Esophagus muscularis mucosa (tissue), 4 donors: ENCODE results near the gene INSM1.

Experiments used
- CTCF ChIP-seq, 3 experiments: fragments of 200-600 bp in 2 of 3; fragments of 450-650 bp in 1 of 3; sonication (generic) in 2 of 3; IDR thresholded peaks; one replicate each; pipeline ENCODE4 v1.5.1; 2017 to 2019; ENCODE audit warnings: antibody characterized with exemption in 3 of 3, mild to moderate bottlenecking in 2 of 3, moderate library complexity in 1 of 3
- EP300 ChIP-seq: sonication (generic); formaldehyde crosslinking; IDR thresholded peaks from one replicate; pipeline ENCODE4 v1.6.1; 2017; ENCODE audit warnings: antibody characterized with exemption
- POLR2A ChIP-seq: fragments of 450-650 bp; IDR thresholded peaks from one replicate; pipeline ENCODE4 v1.6.1; 2017; ENCODE audit warnings: antibody characterized with exemption, moderate library complexity, mild to moderate bottlenecking, low read depth

GRCh38 chr20:20370094-20370575 lies 2.2 kb downstream of the INSM1 start:
- TF ChIP-seq CTCF (IDR thresholded peaks at IDR 0.05) = no peak
- TF ChIP-seq POLR2A = no peak
- no peak for TF ChIP-seq EP300
